NCI-H510A (cell line): Measurements from ENCODE around the gene TFDP2.
"Not testable (repeated sequence)": the region's sequence is repeated elsewhere in the genome, so short reads cannot be mapped to it uniquely, and the experiment has no call there.

Source experiments
- DNase-seq: peaks from one replicate; lab custom pipeline; 2025; lab: John Stamatoyannopoulos, UW

TFDP2 gene

GRCh38 chr3:141925677-141926076 is 223.7 kb downstream of the TFDP2 start:
- DNase-seq, result not testable (repeated sequence)

GRCh38 chr3:141921316-141921715 is 228.0 kb downstream of the TFDP2 start:
- DNase-seq, result no peak

GRCh38 chr3:141920701-141921100 is 228.6 kb downstream of the TFDP2 start:
- DNase-seq, result no peak

- DNase-seq, result no peak
Observed at GRCh38 chr3:141915766-141916165, 233.6 kb downstream of the TFDP2 start.

- DNase-seq, result no peak
Observed at GRCh38 chr3:141915016-141915415, 234.3 kb downstream of the TFDP2 start.

- DNase-seq, result no peak
Observed at GRCh38 chr3:141914311-141914710, 235.0 kb downstream of the TFDP2 start.

GRCh38 chr3:141913150-141913811 is 236.1 kb downstream of the TFDP2 start:
- peak; percentile 7 for DNase-seq

- DNase-seq, result not testable (repeated sequence)
Observed at GRCh38 chr3:141909986-141910385, 239.4 kb downstream of the TFDP2 start.

GRCh38 chr3:141909408-141909807 is 239.9 kb downstream of the TFDP2 start:
- DNase-seq, result no peak

GRCh38 chr3:141905129-141905528 is 244.2 kb downstream of the TFDP2 start:
- no peak for DNase-seq

GRCh38 chr3:141904203-141904602 is 245.1 kb downstream of the TFDP2 start:
- DNase-seq, result no peak

- DNase-seq, result no peak
Observed at GRCh38 chr3:141901914-141902313, 247.4 kb downstream of the TFDP2 start.

GRCh38 chr3:141900343-141900742 is 249.0 kb downstream of the TFDP2 start:
- no peak for DNase-seq

GRCh38 chr3:141898908-141899307 is 250.4 kb downstream of the TFDP2 start:
- no peak for DNase-seq

- no peak for DNase-seq
Observed at GRCh38 chr3:141895731-141896130, 253.6 kb downstream of the TFDP2 start.

- DNase-seq, result no peak
Observed at GRCh38 chr3:141894524-141895176, 254.7 kb downstream of the TFDP2 start.
